Duodenal mucosa (tissue), 2 donors: Measurements from ENCODE around the gene HLCS.

Experiments used
- H3K27ac ChIP-seq: one replicate; pipeline ENCODE4 v1.7.0; 2013; ENCODE audit warnings: low read depth, low read length
- H3K27me3 ChIP-seq, 2 donors: one replicate each; pipeline ENCODE4 v1.7.0; 2013; ENCODE audit warnings: low read length in 2 of 2, control low read depth in 1 of 2; ENCODE audit not compliant: insufficient read depth in 2 of 2, control insufficient read depth in 1 of 2
- H3K36me3 ChIP-seq, 2 donors: one replicate each; pipeline ENCODE4 v1.7.0; 2013; ENCODE audit warnings: low read length in 2 of 2, control low read depth in 1 of 2; ENCODE audit not compliant: insufficient read depth in 2 of 2, control insufficient read depth in 1 of 2
- H3K4me1 ChIP-seq, 2 donors: one replicate each; pipeline ENCODE4 v1.7.0; 2013; ENCODE audit warnings: low read length in 2 of 2, control low read depth in 1 of 2; ENCODE audit not compliant: insufficient read depth in 2 of 2, control insufficient read depth in 1 of 2
- H3K4me3 ChIP-seq, 2 donors: one replicate each; pipeline ENCODE4 v1.7.0; 2013; ENCODE audit warnings: low read length in 2 of 2, low read depth in 1 of 2
- H3K9ac ChIP-seq, 2 donors: one replicate each; pipeline ENCODE4 v1.7.0; 2013; ENCODE audit warnings: low read length in 2 of 2, low read depth in 1 of 2
- H3K9me3 ChIP-seq, 2 donors: one replicate each; pipeline ENCODE4 v1.7.0; 2013; ENCODE audit warnings: low read length in 2 of 2, control low read depth in 1 of 2; ENCODE audit not compliant: control insufficient read depth in 1 of 2

HLCS gene

GRCh38 chr21:36985751-36986594 is 19.5 kb upstream of the HLCS start:
- H3K9me3 ChIP-seq, result no peaks in the 10 kb centered on the region
- H3K36me3 ChIP-seq, result no peaks in the 10 kb centered on the region
- no peak overlapping the region for H3K9ac ChIP-seq
- no peak overlapping the region for H3K27ac ChIP-seq
- H3K27me3 ChIP-seq, result no peaks in the 10 kb centered on the region
- H3K4me1 ChIP-seq, result peaks cover 0 to 2% of the 10 kb centered on the region in 2 donors
- H3K4me3 ChIP-seq, result no peak overlapping the region

GRCh38 chr21:36981977-36982700 is 15.7 kb upstream of the HLCS start:
- peaks cover 0 to 12% of the 10 kb centered on the region in 2 donors for H3K4me1 ChIP-seq
- H3K27me3 ChIP-seq, result no peaks in the 10 kb centered on the region
- H3K9me3 ChIP-seq, result no peaks in the 10 kb centered on the region
- H3K36me3 ChIP-seq, result no peaks in the 10 kb centered on the region
- no peak overlapping the region for H3K4me3 ChIP-seq
- H3K27ac ChIP-seq, result no peak overlapping the region
- H3K9ac ChIP-seq, result no peak overlapping the region

DNA sequence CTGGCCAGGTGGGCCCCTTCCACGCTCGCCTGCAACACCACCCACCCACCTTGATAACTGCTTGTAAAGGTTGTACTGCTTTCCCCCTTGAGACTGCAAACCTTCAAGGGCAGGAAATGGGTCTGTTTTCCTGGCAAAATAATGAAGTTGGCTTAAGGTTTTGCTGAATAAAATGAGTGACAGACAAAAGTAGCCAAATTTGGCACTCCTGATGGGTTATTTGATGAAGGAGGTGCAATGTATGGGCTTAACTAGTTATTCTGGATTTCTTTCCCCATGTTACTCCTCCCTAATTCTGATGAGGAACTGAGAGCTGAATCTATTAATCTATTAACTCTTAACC is 14.6 kb upstream of the HLCS start:
- H3K9ac ChIP-seq, result peak overlapping the region; percentile 14 to 54
- no peak overlapping the region for H3K27ac ChIP-seq
- no peaks in the 10 kb centered on the region for H3K9me3 ChIP-seq
- no peaks in the 10 kb centered on the region for H3K27me3 ChIP-seq
- H3K4me3 ChIP-seq, result peak overlapping the region; percentile 44 to 71
- no peaks in the 10 kb centered on the region for H3K36me3 ChIP-seq
- peaks cover 0 to 12% of the 10 kb centered on the region in 2 donors for H3K4me1 ChIP-seq

DNA sequence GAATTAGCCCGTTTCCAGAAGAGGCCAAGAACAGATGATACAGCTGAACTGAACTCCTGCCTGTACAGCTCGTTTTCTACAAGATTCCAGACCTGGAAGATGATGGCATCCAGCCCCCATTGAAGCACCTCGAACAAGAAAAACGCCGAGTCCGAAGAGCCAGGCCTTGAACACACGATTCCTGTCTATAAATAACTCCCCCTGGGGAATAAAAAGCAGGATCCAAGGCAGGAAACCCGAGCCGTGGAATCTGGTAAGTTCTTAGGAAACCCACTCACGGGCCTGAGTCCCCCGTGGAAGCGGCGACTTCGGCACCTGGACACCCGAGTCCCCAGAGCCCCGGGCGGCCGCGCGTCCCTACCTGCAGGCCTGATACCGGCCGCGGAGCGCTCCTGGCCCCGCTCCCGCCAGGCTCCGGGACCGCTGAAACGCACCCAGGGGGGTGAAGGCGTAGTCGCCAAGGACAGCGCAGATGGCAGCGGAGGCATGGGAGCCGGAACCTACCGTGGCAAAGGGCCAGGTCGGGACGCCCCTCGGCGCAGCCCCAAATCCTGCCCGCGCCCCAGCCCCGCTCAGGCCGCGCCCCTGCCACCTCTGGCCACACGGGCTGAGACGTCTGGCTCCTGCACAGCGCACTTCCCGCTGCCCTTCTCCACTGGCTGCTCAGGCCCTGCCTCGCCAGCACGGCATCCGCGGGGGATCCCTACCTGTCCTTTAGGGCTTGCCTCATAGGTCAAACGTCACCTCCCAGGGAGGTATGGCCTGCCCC is 14.0 kb upstream of the HLCS start:
- H3K4me3 ChIP-seq, result peak overlapping the region; percentile 44 to 71
- H3K4me1 ChIP-seq, result peaks cover 0 to 12% of the 10 kb centered on the region in 2 donors
- no peaks in the 10 kb centered on the region for H3K27me3 ChIP-seq
- no peaks in the 10 kb centered on the region for H3K36me3 ChIP-seq
- no peaks in the 10 kb centered on the region for H3K9me3 ChIP-seq
- no peak overlapping the region for H3K27ac ChIP-seq
- peak overlapping the region; percentile 14 to 54 for H3K9ac ChIP-seq

GRCh38 chr21:36976882-36977651 is 10.6 kb upstream of the HLCS start:
- Histone ChIP-seq H3K9me3 (no peaks in the 10 kb centered on the region), H3K4me1 (peaks cover 0 to 12% of the 10 kb centered on the region in 2 donors), H3K36me3 (no peaks in the 10 kb centered on the region), H3K27me3 (no peaks in the 10 kb centered on the region), H3K27ac (no peak overlapping the region), H3K4me3 (no peak overlapping the region), H3K9ac (no peak overlapping the region)

- H3K9ac ChIP-seq, result no peak overlapping the region
- H3K4me1 ChIP-seq, result peaks cover 0 to 12% of the 10 kb centered on the region in 2 donors
- H3K4me3 ChIP-seq, result no peak overlapping the region
- no peaks in the 10 kb centered on the region for H3K27me3 ChIP-seq
- no peak overlapping the region for H3K27ac ChIP-seq
- no peaks in the 10 kb centered on the region for H3K36me3 ChIP-seq
- no peaks in the 10 kb centered on the region for H3K9me3 ChIP-seq
Observed at GRCh38 chr21:36976228-36976861, 9.9 kb upstream of the HLCS start.

GRCh38 chr21:36974851-36975192 is 8.4 kb upstream of the HLCS start:
- Histone ChIP-seq H3K27me3 (no peaks in the 10 kb centered on the region), H3K4me3 (no peak overlapping the region), H3K36me3 (no peaks in the 10 kb centered on the region), H3K4me1 (peaks cover 0 to 7% of the 10 kb centered on the region in 2 donors), H3K9ac (no peak overlapping the region), H3K27ac (no peak overlapping the region), H3K9me3 (no peaks in the 10 kb centered on the region)

GRCh38 chr21:36973986-36974850 is 7.7 kb upstream of the HLCS start:
- no peak overlapping the region for H3K4me3 ChIP-seq
- H3K4me1 ChIP-seq, result peaks cover 0 to 7% of the 10 kb centered on the region in 2 donors
- H3K9me3 ChIP-seq, result no peaks in the 10 kb centered on the region
- no peaks in the 10 kb centered on the region for H3K36me3 ChIP-seq
- no peak overlapping the region for H3K27ac ChIP-seq
- no peak overlapping the region for H3K9ac ChIP-seq
- H3K27me3 ChIP-seq, result no peaks in the 10 kb centered on the region

DNA sequence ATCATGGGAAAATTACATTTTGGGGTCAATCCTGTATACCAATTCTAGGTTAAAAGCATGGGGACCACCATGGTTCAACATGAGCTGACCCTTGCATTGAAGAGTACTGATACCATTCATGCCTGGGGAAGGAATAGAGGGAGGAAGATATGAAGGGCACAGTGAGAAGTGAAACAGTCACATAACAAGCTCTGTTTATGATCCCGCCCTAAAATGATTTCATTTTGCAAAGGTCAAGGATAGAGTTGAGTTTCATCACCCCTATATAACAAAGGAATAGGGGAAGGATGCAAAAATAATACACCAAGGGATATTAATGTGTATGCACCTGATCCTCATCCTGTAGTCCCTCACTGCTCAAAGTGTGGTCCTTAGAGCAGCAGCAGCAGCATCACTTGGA is 2.5 kb upstream of the HLCS start:
- H3K27me3 ChIP-seq, result no peaks in the 10 kb centered on the region
- H3K9ac ChIP-seq, result no peak overlapping the region
- H3K27ac ChIP-seq, result no peak overlapping the region
- no peak overlapping the region for H3K4me3 ChIP-seq
- H3K36me3 ChIP-seq, result no peaks in the 10 kb centered on the region
- peaks cover 6 to 13% of the 10 kb centered on the region in 2 donors for H3K4me1 ChIP-seq
- H3K9me3 ChIP-seq, result no peaks in the 10 kb centered on the region
